Activated CD4-positive, alpha-beta memory T cell treated with anti-CD3 and anti-CD28 coated beads for 36 hours (primary cell): ENCODE data around the gene LMCD1. TPM values are rescaled to one million over a fixed set of nuclear protein-coding genes. Genes with fewer than 3 reads are reported as not detected.

Experiments used
- CTCF ChIA-PET: fragments of 350-600 bp; sonication (Branson Sonifier 250); formaldehyde crosslinking; loops from one replicate; lab custom pipeline; 2021; ENCODE audit warnings: antibody characterized with exemption, inconsistent platforms; lab: Charles Lee
- POLR2A ChIA-PET: fragments of 350-600 bp; sonication (Branson Sonifier 250); formaldehyde crosslinking; loops from one replicate; lab custom pipeline; 2021; ENCODE audit warnings: antibody characterized with exemption; lab: Charles Lee
- DNase-seq: peaks from one replicate; pipeline ENCODE4 v3.0.0-alpha.2; 2020
- H3K27ac Mint-ChIP-seq: one replicate; pipeline ENCODE4 v1.8.0; 2021; ENCODE audit warnings: mixed read lengths
- H3K27me3 Mint-ChIP-seq: one replicate; pipeline ENCODE4 v1.8.0; 2021; ENCODE audit warnings: mixed read lengths
- H3K36me3 Mint-ChIP-seq: one replicate; pipeline ENCODE4 v1.8.0; 2021; ENCODE audit warnings: mixed read lengths
- H3K4me1 Mint-ChIP-seq: one replicate; pipeline ENCODE4 v1.8.0; 2021; ENCODE audit warnings: low read depth, mixed read lengths
- H3K4me3 Mint-ChIP-seq: one replicate; pipeline ENCODE4 v1.8.0; 2021; ENCODE audit warnings: mild to moderate bottlenecking, mixed read lengths
- H3K9me3 Mint-ChIP-seq: one replicate; pipeline ENCODE4 v1.8.0; 2021; ENCODE audit warnings: mixed read lengths
- intact Hi-C: fragments of 100-400 bp; cut with micrococcal nuclease; formaldehyde crosslinking; loops from one replicate; pipeline ENCODE4 v1.15.1; 2023
- total RNA-seq, 2 experiments: library from RNA; stranded (reverse); gene quantifications; one replicate each; pipeline ENCODE4 v1.2.3, GENCODE V29; 2021

LMCD1 gene
- total RNA-seq, 2 experiments from 2014 or later = 3.5 to 3.8 TPM

DNA sequence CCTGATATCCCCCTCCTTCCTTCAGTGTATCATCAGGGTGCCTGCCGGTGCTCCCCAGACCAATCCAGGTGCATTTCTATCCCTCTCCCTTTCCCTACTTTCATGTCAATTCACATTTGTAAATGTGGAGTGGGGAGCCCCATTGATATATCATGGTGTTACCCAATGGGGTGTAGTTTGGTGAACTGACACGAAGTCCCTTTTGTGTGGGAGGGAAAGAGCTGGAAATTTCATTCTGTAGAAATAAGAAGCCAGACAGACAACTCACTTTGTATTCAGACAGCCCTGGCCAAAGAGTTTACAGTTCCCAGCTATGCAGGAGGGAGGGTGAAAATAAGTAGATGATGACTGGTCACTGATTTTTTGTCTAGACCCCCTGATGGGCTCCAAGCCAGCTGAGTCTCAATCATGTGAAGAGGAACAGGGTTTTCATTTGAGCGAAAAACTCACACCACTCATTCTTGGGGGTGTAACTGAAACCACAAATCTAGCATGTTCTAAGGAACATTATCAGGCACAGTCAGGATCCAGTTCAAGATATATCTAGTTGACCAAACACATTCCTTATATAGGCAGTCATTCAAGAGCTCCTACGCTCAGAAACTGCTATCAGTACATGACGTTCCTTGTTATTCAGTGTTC lies 58.9 kb downstream of the LMCD1 start:
- H3K4me3 Mint-ChIP-seq = no peak overlapping the region
- intact Hi-C loops = no loop called here
- no peak overlapping the region for H3K27ac Mint-ChIP-seq
- H3K36me3 Mint-ChIP-seq = no peaks in the 10 kb centered on the region
- DNase-seq = no peak
- CTCF ChIA-PET = no interaction called here
- no peaks in the 10 kb centered on the region for H3K27me3 Mint-ChIP-seq
- H3K4me1 Mint-ChIP-seq = no peaks in the 10 kb centered on the region
- POLR2A ChIA-PET = no interaction called here
- H3K9me3 Mint-ChIP-seq = no peaks in the 10 kb centered on the region

DNA sequence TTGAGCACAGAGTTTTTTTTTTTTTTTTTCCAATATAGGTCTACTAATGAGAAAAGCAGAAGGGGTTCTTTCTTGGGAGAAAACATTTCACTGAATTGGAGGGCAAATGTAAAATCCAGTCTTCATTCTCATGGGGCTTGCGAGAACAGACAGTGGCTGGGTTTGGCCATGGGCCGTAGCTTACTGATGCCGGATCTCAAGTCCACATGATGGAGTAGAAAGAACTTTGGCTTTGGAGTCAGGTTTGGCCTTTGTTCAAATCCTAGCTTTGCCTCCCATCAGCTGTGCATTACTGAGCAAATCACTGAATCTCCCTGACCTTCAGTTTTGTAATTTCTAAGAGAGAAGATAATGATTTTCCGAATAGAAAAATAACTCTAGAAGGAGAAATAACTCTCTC lies 59.7 kb downstream of the LMCD1 start:
- no peak for DNase-seq
- Mint-ChIP-seq H3K27me3 (no peaks in the 10 kb centered on the region), H3K27ac (no peak overlapping the region), H3K36me3 (no peaks in the 10 kb centered on the region), H3K4me1 (no peaks in the 10 kb centered on the region), H3K4me3 (no peak overlapping the region), H3K9me3 (no peaks in the 10 kb centered on the region)
- CTCF ChIA-PET = no interaction called here
- intact Hi-C loops = no loop called here
- POLR2A ChIA-PET = no interaction called here

DNA sequence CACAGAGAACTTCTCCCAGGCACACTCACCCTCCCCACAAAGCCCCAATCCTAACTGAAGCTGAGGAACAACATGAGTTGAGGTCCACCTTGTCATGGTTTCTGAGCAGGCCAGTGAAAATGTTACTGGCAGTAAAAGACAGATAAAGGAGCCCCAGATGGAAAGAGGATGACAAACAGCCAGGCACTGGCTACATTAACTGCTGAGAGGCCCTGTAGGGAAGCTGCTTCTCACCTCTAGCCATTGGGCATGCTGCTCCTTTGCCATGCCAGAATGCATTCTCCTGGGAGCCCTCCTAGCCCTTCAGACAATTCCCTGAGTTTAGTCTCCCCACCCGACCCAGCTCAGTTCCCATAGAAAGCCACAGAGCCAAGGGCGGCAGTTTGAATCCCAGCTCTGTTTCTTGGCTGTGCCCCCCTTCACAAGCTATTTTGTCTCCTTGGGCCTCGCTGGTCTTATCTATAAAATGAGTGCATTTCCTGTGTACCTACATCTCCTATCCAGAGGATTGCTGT lies 60.5 kb downstream of the LMCD1 start:
- POLR2A ChIA-PET = no interaction called here
- Mint-ChIP-seq H3K4me3 (no peak overlapping the region), H3K36me3 (no peaks in the 10 kb centered on the region), H3K27me3 (no peaks in the 10 kb centered on the region), H3K4me1 (no peaks in the 10 kb centered on the region), H3K9me3 (no peaks in the 10 kb centered on the region), H3K27ac (no peak overlapping the region)
- no peak for DNase-seq
- CTCF ChIA-PET = interaction anchor here (0.7 to 0.8 kb wide), 2 partner anchors 101 to 145 kb away, joined by 3 read pairs; no protein-coding TSS in a partner anchor
- intact Hi-C loops = no loop called here

DNA sequence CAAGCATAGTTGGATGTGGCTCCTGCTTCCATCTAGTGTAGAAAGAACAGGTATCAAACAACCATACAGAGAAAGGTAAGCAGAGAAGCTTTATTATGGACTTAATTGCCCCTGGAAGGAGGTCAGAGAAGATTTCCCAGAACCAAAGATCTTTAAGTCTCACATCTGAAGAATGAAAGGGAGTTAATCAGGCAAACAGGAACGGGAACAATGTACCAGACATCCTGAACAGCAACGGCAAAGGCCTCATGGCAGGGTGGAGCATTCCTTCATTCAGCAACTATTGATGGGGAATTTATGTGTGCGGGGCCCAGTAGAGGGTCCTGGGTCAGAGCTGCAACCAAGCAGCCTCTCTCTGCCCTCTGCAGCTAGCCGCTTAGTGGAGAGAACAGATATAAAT lies 61.5 kb downstream of the LMCD1 start:
- CTCF ChIA-PET = interaction anchor here (0.8 kb wide), 1 partner anchor 100 kb away, joined by 3 read pairs; no protein-coding TSS in a partner anchor
- no peak overlapping the region for H3K4me3 Mint-ChIP-seq
- intact Hi-C loops = no loop called here
- no peak overlapping the region for H3K27ac Mint-ChIP-seq
- H3K27me3 Mint-ChIP-seq = no peaks in the 10 kb centered on the region
- H3K36me3 Mint-ChIP-seq = no peaks in the 10 kb centered on the region
- POLR2A ChIA-PET = no interaction called here
- DNase-seq = no peak
- no peaks in the 10 kb centered on the region for H3K4me1 Mint-ChIP-seq
- H3K9me3 Mint-ChIP-seq = no peaks in the 10 kb centered on the region

DNA sequence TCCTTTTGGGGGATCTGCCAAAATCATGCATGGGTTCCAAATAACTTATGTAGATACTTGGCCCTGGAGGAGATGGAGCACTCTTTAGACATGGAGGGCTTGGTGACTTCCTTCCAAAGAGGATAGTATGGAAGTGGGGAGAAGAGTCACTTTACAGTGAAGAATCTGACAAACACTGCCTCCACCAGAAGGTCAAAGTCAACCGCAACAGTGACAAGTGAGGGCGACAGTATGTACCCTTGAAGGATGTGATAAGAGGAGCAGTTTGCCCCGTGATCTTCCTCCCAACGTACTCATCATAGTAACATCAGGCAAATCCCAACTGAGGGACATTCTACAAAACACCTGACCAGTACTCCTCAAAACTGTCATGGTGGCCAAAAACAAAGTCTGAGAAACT lies 62.0 kb downstream of the LMCD1 start:
- Mint-ChIP-seq H3K9me3 (no peaks in the 10 kb centered on the region), H3K4me3 (no peak overlapping the region), H3K4me1 (no peaks in the 10 kb centered on the region), H3K36me3 (no peaks in the 10 kb centered on the region), H3K27ac (no peak overlapping the region), H3K27me3 (no peaks in the 10 kb centered on the region)
- POLR2A ChIA-PET = no interaction called here
- intact Hi-C loops = no loop called here
- DNase-seq = no peak
- CTCF ChIA-PET = no interaction called here

DNA sequence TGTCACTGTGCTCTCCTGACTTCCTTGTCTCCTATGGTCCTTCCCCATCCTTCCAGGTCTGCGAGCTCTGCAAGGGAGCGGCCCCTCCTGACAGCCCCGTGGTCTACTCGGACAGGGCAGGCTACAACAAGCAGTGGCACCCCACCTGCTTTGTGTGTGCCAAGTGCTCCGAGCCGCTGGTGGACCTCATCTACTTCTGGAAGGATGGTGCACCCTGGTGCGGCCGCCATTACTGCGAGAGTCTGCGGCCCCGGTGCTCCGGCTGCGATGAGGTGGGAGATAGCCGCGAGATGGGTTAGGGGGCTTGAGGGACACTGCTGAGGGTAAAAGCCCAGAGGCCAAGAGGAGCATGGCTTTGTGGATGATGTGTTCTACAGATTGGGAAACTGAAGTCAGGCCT lies 63.8 kb downstream of the LMCD1 start:
- H3K36me3 Mint-ChIP-seq = no peaks in the 10 kb centered on the region
- no peak overlapping the region for H3K27ac Mint-ChIP-seq
- intact Hi-C loops = no loop called here
- POLR2A ChIA-PET = no interaction called here
- no peak for DNase-seq
- no peak overlapping the region for H3K4me3 Mint-ChIP-seq
- no peaks in the 10 kb centered on the region for H3K27me3 Mint-ChIP-seq
- CTCF ChIA-PET = no interaction called here
- H3K9me3 Mint-ChIP-seq = no peaks in the 10 kb centered on the region
- peaks cover 1% of the 10 kb centered on the region for H3K4me1 Mint-ChIP-seq

DNA sequence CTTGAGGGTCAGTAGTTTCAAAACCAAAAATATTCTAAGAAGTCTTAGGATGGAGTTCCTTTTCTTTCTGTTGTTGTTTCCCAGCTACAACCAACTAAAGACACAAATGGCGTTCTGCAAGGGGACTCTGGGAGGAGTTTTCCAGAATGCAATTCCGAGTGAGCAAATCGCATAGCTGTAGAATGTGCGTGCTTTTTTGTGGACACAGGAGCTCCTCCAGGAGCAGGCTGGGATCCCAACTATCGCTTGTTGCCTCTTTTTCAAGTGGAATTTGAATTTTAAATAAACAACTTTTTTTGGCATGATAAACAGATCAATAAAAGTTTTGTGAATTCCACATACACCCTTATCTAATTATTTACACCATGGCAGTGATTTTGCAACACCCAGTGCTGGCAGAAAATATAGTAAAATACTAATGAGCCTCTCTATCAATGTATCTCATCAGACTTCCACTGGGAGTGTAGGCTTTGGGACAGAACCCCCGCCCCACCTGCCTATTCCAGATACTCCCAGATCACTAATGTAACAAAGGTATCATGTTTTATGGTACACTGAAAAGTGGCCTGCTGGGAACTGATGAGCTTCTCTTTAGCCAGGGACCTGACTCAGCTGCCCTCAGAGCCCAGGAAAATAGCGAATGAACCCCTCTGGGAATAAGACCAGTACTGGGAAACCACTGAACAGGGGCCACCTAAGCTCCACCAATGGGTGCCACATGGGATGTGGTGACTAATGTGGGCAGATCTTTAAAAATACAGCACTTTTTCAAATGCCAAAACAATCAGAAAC lies 66.4 kb downstream of the LMCD1 start:
- peaks cover 18% of the 10 kb centered on the region for H3K4me1 Mint-ChIP-seq
- intact Hi-C loops = no loop called here
- POLR2A ChIA-PET = no interaction called here

DNA sequence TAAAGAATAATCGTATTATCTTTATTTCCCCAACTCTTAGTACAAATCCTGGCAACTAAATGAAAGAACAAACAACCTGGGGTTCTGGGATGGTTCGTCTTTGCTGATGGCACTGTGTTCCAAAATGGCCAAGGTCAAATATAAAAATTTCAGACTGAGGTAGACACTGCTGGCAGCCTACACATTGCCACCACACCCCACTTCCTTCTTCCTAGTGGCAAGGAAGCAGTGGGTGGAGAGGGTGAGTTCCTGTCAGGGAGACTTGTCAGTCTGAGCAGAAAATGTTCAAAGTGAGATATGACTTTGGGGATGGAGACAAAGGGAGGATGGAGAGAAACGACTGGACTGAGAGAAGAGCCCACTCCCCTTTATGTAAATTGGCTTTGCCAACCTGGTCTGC lies 69.6 kb downstream of the LMCD1 start:
- intact Hi-C loops = no loop called here
- peaks cover 18% of the 10 kb centered on the region for H3K4me1 Mint-ChIP-seq
- ChIA-PET CTCF (no interaction called here), POLR2A (no interaction called here)
- DNase-seq = peak; percentile 33
- no peak overlapping the region for H3K27ac Mint-ChIP-seq
- H3K9me3 Mint-ChIP-seq = no peaks in the 10 kb centered on the region
- H3K4me3 Mint-ChIP-seq = no peak overlapping the region
- H3K36me3 Mint-ChIP-seq = no peaks in the 10 kb centered on the region
- H3K27me3 Mint-ChIP-seq = no peaks in the 10 kb centered on the region

More for the DNA sequence above, 66.4 kb downstream of the LMCD1 start:
- CTCF ChIA-PET = no interaction called here
- no peak for DNase-seq
- no peaks in the 10 kb centered on the region for H3K36me3 Mint-ChIP-seq
- H3K27me3 Mint-ChIP-seq = no peaks in the 10 kb centered on the region
- no peak overlapping the region for H3K27ac Mint-ChIP-seq
- no peak overlapping the region for H3K4me3 Mint-ChIP-seq
- no peaks in the 10 kb centered on the region for H3K9me3 Mint-ChIP-seq

DNA sequence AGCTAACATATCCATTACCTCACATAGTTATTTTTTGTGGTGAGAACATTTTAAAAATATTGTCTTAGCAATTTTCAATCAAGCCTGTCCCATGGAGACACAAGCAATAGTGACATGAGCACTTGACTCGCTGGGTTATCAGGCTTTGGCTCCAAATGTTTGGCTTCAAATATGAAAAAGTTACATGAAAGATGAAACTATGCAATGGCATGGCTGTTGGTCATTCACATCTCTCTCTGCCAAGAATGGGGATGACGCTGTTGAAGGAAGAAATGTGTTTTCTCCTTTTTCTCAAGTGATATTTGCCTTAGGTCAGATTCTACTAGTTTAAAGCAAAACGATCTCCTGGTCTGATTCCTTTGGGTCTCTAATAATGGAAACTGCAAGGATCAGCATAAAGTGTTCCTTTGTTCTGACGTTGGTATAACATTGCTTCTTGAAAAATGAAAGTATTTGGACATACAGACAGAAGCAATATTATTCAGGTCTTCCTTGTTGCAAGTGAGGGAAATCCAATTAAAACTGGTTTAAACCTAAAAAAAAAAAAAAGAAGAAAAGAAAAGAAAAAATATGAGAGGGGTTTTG lies 71.8 kb downstream of the LMCD1 start:
- DNase-seq = no peak
- H3K27ac Mint-ChIP-seq = no peak overlapping the region
- H3K36me3 Mint-ChIP-seq = no peaks in the 10 kb centered on the region
- intact Hi-C loops = no loop called here
- H3K4me1 Mint-ChIP-seq = peaks cover 18% of the 10 kb centered on the region
- ChIA-PET POLR2A (no interaction called here), CTCF (no interaction called here)
- no peaks in the 10 kb centered on the region for H3K27me3 Mint-ChIP-seq
- no peaks in the 10 kb centered on the region for H3K9me3 Mint-ChIP-seq
- no peak overlapping the region for H3K4me3 Mint-ChIP-seq

DNA sequence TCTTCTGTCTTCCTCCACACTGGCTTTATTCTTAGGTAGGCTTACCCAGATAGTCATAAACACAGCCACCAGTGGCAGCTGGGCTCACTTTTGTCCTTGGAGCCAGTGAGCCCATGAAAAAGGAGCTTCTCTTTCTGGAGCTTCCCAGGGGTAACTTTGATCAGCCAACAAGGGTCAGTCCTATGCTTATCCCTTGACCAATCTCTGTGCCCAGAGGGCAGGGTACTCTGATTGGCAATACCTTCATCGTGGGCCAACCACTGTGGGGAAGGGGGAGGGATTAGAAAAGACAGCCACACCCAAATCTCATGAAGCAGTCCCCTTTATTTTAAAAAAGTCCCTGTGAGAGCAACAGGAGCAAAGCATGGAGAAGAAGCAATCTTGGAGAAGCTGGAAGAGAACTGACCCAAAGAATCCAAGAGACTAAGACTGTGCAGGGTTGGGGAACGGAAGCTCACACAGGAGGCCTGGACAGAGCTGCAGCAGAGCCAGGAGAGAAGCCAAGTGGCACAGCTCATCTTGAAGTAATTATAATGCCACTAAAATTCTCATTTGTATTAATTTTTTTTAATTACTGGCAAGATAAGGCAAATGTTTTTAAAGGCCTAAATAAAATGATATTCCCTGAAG lies 72.5 kb downstream of the LMCD1 start:
- intact Hi-C loops = no loop called here
- CTCF ChIA-PET = no interaction called here
- no peaks in the 10 kb centered on the region for H3K27me3 Mint-ChIP-seq
- no peak for DNase-seq
- no peak overlapping the region for H3K4me3 Mint-ChIP-seq
- peaks cover 18% of the 10 kb centered on the region for H3K4me1 Mint-ChIP-seq
- no peaks in the 10 kb centered on the region for H3K9me3 Mint-ChIP-seq
- POLR2A ChIA-PET = no interaction called here
- H3K36me3 Mint-ChIP-seq = no peaks in the 10 kb centered on the region
- no peak overlapping the region for H3K27ac Mint-ChIP-seq

DNA sequence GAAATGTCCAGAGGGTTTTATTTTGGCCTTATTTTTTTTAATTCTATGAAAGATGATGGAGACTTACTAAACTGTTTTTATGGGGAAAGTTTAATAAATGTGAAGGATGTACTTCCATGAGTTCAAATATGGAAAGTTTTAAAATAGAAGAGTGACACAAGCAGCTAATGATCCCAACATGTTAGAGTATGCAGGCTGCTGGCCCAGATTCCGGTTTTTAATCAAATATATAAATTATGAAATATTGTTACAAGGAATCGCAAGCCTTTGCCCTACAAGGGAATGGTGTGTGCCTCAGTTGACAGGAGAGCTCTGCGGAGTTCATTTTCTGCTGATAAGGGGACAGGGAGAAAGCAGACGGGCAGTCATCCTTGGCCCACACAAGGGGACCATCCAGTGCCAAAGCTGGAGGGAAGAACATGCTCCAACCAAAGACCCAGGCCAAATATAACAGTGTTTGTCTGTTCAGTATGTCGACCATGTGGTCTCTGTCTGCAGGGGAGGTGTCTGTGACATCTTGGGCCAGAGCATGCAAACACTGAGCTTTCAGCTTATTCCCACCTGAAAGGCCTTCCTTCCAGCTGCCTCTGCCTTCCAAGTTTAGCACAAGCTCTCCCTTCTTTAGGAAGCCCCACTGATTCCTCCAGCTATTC lies 73.2 kb downstream of the LMCD1 start:
- Mint-ChIP-seq H3K27ac (no peak overlapping the region), H3K27me3 (no peaks in the 10 kb centered on the region), H3K9me3 (no peaks in the 10 kb centered on the region), H3K36me3 (no peaks in the 10 kb centered on the region), H3K4me1 (peaks cover 18% of the 10 kb centered on the region), H3K4me3 (no peak overlapping the region)
- no peak for DNase-seq
- POLR2A ChIA-PET = no interaction called here
- CTCF ChIA-PET = no interaction called here
- intact Hi-C loops = no loop called here
